ENCODE data around the gene PPP2R3B.

The PPP2R3B gene

GRCh38 chrX:368811-369562, 17.7 kb downstream of the PPP2R3B start:
- peak; percentile 65 for DNase-seq (ENCODE audit: low read depth)
- TF ChIP-seq, protein P1, sequence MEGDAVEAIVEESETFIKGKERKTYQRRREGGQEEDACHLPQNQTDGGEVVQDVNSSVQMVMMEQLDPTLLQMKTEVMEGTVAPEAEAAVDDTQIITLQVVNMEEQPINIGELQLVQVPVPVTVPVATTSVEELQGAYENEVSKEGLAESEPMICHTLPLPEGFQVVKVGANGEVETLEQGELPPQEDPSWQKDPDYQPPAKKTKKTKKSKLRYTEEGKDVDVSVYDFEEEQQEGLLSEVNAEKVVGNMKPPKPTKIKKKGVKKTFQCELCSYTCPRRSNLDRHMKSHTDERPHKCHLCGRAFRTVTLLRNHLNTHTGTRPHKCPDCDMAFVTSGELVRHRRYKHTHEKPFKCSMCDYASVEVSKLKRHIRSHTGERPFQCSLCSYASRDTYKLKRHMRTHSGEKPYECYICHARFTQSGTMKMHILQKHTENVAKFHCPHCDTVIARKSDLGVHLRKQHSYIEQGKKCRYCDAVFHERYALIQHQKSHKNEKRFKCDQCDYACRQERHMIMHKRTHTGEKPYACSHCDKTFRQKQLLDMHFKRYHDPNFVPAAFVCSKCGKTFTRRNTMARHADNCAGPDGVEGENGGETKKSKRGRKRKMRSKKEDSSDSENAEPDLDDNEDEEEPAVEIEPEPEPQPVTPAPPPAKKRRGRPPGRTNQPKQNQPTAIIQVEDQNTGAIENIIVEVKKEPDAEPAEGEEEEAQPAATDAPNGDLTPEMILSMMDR (conservative IDR thresholded peaks at IDR 0.05; ENCODE audit: low read length): 0 out of 2 replicates have a peak, but pooled peaks have one; percentile 7
- H3K4me3 ChIP-seq (ENCODE audit: low read length): no peak overlapping the region

GRCh38 chrX:367866-368265, 18.8 kb downstream of the PPP2R3B start:
- TF ChIP-seq, protein P1 (conservative IDR thresholded peaks at IDR 0.05; ENCODE audit: low read length): no peak
- DNase-seq (ENCODE audit: low read depth): no peak
- H3K4me3 ChIP-seq (ENCODE audit: low read length): no peak overlapping the region

DNA sequence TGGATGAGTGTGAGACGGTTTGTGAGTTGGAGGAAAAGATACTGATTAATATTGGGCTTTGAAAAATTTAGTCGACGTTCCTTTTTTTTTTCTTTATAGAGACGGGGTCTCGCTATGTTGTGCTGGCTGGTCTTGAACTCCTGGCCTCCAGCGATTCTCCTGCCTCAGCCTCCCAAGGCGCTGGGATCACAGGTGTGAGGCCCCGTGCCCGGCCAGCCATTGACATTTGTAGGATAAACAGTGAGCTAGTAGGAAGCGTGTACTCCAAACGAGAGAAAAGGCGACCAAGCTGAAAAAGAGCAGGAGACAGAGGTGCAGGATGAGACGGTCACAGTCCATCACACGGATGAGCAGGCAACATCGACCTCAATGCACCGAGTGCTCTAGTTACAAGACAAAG, 19.4 kb downstream of the PPP2R3B start:
- H3K4me3 ChIP-seq (ENCODE audit: low read length): no peak overlapping the region
- DNase-seq (ENCODE audit: low read depth): no peak
- TF ChIP-seq, protein P1 (conservative IDR thresholded peaks at IDR 0.05; ENCODE audit: low read length): no peak

- DNase-seq (ENCODE audit: low read depth): no peak
- TF ChIP-seq, protein P1 (conservative IDR thresholded peaks at IDR 0.05; ENCODE audit: low read length): no peak
- no peak overlapping the region for H3K4me3 ChIP-seq (ENCODE audit: low read length)
Observed at GRCh38 chrX:363621-364375, 22.9 kb downstream of the PPP2R3B start.

- TF ChIP-seq, protein P1 (conservative IDR thresholded peaks at IDR 0.05; ENCODE audit: low read length): no peak
- no peak for DNase-seq (ENCODE audit: low read depth)
- no peak overlapping the region for H3K4me3 ChIP-seq (ENCODE audit: low read length)
Observed at GRCh38 chrX:362937-363620, 23.6 kb downstream of the PPP2R3B start.

DNA sequence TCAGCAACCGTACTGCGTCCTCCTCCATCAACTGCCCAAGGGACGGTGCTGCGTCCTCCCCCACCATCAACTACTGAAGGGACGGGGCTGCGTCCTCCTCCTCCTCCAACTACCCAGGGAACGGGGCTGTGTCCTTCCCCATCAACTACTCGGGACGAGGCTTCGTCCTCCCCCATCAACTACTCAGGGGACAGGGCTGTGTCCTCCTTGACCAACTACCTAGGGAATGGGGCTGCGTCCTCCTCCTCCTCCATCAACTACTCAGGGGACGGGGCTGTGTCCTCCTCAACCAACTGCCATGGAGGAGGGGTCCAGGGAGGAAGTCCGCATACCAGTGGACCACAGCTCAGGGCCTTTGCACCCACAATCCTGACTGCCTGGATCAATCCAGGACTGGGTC, 24.4 kb downstream of the PPP2R3B start:
- no peak for DNase-seq (ENCODE audit: low read depth)
- TF ChIP-seq, protein P1 (conservative IDR thresholded peaks at IDR 0.05; ENCODE audit: low read length): no peak
- H3K4me3 ChIP-seq (ENCODE audit: low read length): no peak overlapping the region
